GM21381 (cell line): ENCODE results near the gene DUSP28.
A peak's percentile ranks its signal among the peaks of the same experiment; 100 is the strongest.

Source experiments
- ATAC-seq: cut with Tn5 transposase; IDR thresholded peaks from one replicate; pipeline ENCODE4 v1.9.1; 2021; ENCODE audit warnings: mild to moderate bottlenecking, moderate library complexity; ENCODE audit not compliant: unreplicated experiment

Gene DUSP28

DNA sequence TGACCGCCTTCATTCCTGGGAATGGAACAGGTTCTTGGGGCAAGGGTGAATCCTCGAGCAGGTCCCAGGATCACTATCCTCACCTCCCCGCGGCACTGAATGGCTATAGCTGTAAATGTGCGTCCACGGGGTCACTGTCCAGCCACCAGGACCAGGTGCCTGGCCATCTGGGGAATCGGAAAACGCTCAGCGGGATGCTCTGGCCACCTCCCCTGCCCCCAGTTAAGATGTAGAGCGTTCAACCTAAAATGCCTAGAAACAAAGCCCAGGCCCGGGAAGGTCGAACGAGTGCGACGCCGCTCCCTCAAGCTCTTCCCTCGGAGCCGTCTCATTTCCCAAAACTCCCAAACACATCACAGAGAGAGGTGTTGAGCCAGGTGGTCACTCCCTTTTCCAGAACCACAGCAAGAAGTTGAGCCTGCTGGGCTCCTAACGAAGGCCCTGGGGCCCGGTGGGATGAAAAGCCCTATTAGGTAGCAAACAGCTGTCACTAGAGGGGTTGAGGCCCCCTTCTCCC is 25.6 kb downstream of the DUSP28 start:
- ATAC-seq, result peak; percentile 0

DNA sequence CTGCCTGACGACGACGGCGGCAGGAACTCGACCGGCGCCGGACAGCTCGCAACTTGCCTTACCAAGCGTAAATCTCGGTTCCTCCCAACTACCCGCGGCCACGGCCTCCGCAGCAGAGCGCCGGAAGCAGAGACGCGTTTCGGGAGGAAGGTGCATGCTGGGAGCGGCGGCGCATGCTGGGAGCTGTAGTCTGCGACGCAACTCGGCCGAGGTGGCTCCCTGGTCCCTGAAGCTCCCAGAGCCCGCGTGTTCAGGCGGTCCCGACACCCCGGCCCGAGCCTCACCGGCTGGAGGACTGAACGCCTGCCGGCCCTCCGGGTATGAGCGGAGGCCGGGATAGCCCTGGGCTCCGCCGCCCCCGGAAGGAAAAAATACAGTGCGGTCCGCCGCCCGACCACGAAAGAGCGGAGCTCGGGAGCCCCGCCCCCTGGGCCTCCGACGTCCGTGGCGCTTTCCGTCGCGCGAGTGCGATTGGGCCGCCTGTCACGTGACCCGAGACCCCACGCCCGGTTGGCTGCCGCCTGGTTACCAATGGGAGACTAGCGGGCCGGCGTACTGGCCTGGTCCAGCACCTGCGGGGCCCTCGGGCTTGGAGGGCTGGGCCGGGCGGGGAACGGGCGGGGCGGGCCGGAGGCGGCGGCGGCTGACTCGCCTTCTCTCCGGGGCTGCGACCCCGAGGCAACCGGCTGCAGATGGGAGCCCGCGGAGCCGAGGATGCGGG is 26.2 kb downstream of the DUSP28 start, which contains the start of gene CAPN10:
TSS of gene CAPN10 (plus strand) at position 537 of the 721 bp plus-strand sequence. CDS start at position 715, 178 bp downstream.
- ATAC-seq, result peak; percentile 67

DNA sequence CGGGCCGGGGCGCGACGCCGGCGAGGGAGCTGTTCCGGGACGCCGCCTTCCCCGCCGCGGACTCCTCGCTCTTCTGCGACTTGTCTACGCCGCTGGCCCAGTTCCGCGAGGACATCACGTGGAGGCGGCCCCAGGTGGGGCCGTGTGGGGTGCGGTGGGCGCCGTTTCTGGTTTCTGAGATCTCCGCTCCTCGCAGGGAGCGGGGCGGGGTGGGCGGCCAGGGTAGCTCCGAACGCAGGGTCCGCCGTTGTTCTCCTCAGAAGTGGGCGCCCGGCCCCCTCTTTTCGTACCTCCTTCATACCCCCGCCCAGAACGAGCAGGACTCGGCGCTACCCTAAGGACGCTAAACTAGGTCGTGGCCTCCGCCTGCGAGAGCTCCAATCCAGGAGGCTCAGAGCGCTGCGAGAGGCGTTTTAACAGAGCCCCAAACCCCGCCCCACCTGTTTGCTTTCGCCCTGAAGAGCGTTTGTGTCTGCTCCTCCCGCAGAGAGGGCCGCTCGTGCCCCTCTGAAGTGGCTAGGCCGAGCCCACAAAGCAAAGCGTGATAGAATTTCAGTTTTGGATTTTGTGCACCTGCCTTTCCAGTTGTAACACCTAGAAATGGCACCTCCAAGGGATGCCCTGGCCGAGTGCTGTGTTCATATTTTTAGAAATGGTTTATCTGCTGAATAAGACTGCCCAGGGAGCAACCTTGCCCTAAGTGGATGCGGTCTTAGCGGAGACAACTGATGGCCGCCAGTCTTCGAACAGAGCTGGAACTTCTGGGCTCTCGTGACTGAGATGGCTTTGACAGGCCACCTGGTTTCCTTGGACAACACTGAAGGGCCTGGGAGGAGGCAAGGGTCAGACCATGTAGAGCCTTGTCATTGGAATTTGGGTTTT is 27.0 kb downstream of the DUSP28 start:
- ATAC-seq, result peak; percentile 0

DNA sequence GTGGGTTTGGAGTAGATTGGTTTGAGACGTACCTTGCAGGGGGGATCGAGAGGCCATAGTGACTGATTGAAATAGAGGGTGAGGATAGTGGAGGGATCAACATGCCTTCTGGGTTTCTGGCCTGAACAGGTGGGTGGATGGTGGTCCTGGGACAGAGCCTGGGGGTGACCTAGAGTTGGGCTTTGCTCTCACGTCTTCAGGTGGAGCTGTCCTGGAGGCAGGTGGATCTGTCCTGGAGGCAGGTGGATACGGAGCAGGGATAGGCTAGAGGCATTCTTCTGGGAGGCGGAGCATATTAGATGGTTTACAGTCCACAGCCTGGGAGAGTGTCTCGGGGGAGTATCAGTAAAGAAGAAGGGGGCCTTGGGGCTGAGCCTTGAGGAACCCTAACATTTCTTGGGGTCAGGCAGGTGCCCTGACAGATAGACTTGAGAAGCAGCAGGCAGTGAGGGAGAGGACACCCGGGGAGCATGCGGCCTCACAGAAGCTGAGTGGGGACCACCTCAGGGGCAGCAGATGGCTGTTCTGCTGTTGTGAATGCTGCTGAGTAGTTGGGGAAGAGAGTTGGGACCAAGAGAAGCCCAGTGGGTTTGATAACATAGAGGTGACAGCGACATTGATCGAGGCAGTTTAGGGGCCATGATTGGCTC is 28.0 kb downstream of the DUSP28 start:
- no peak for ATAC-seq

DNA sequence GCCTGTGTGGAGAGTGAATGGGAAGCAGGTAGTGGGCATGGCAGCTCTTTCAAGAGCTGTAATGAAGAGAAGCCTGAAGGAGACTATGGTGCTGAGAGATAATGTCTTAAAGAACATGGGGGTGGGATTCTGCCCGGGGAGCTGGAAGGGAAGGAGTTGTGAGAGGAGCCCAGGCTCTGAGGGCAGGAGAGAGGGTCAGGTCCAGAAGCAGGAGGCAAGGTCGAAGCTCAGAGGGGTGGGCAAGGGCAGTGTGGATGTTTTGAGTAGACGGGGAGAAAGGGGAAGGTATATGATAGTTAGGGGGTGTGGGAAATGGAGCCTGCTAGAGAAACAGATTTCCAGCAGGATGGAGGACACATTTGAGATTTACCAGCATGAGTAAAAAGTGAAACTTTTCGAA is 28.5 kb downstream of the DUSP28 start:
- ATAC-seq, result no peak

DNA sequence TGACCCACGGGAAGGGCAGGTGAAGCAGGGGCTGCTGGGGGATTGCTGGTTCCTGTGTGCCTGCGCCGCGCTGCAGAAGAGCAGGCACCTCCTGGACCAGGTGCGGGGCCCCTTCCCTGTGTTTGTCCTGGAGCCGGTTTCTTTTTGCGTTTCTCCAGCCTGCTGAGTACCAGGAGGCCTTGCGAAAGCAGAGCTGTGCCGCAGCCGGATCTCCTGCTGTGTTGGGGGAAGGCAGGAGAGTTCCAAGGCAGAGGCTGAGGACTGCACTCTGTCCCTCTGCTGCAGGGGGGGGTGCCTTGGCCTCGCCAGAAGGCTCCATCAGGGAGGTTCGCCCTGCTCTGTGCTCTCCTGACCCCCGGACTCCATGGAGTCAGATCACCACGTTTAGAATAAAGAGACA is 29.2 kb downstream of the DUSP28 start:
- no peak for ATAC-seq

DNA sequence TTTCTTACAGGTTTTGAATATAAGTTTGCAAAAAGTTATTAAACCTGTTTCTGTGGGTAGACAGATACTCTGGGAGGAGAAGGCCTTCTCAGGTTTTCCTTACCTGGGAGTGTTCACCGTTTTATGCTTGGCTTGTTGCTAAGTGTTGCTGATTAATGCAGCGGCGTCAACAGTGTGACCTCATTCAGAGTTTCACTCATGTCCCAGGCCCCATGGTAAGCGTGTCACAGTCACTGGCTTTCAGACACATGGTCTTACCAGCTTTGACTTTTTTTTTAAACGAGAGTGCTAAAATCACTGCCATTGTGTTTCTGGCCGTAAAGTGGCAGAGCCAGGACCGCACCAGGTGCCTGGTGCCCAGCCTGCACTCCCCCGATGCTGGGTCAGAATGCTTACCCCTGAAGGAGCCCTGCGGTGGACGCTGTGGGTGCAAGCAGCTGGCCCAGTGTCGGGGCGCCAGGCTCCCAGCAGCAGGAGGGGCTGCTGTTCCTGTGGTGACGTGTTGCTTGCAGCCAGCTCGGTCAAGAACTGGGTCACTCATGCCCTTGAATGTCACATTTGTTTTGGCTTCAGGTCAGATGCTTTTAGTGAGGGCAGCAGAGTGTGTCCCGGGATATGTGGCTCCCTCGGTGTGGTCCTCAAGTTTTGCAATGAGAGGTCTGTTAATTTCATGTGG is 29.8 kb downstream of the DUSP28 start:
- no peak for ATAC-seq

DNA sequence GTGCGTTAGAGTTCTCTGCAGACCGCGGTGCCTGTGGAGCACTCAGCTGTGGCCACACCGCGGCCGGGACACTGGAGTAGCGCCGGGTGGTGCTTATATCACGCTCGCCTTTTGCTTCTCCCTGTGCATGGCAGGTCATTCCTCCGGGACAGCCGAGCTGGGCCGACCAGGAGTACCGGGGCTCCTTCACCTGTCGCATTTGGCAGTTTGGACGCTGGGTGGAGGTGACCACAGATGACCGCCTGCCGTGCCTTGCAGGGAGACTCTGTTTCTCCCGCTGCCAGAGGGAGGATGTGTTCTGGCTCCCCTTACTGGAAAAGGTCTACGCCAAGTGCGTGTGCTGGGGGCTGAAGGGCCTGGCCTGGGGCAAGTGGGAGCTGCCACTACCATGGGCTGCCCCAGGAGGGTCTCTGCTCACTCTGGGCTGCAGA is 30.5 kb downstream of the DUSP28 start:
- no peak for ATAC-seq

DNA sequence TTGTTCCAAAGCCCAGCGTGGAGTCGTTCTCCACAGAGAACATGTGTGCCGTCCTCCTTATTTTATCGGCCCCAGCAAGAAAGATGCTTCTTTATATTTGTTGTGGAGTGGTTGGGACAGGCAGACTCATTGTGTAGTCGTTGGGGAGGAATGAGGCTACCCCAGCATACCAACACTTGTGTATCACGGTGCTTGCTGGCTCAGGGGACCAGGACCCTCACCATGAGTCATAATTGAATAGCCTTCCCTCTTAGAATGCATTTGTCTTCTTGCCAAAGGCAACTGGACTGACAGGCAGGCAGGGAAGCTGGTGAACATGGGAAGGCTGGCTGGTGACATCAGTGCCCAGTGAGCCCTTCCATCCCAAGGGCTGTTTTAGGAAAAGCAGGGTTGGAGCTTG is 31.1 kb downstream of the DUSP28 start:
- no peak for ATAC-seq

DNA sequence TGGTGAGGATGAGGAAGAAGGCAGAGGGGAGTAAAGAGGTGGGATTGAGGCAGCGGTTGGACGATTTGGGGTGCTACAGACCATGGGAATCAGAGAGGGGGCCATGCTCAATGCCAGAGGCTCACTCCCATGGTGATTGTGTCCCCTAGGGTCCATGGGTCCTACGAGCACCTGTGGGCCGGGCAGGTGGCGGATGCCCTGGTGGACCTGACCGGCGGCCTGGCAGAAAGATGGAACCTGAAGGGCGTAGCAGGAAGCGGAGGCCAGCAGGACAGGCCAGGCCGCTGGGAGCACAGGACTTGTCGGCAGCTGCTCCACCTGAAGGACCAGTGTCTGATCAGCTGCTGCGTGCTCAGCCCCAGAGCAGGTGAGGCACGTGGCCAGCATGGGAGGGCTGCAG is 31.6 kb downstream of the DUSP28 start:
- no peak for ATAC-seq

DNA sequence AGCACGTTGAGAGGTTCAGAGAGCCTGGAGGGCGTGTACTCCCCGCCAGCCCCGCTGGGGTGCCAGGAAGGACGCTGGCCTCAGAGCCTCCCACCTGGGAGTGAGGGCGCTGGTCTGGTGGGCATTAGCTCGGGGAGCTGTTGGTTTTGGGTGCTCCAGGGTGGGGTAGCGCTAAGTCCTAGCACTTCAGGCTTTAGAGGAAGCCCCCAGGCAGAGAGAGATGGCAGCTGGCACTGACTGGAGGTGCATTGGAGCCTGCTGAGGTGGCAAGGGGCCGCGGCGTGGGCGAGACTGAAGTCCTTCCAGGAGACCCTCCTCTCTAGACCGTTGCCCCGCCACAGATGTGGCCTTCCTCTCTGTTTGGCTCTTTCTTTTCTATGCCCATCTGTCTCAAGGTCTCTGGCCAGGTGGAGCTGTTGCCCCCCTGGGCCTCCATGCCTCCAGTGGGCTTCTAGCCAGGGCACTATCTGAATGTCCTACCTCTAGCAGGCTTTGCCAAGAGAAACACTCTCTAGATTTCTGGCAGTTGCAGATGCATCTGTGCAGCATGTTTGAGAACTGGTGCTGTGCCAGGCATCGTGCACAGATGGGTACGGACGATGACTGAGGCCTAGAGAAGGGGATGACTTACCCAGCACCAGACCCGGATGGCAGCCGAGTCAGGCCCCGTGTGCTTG is 33.0 kb downstream of the DUSP28 start:
- no peak for ATAC-seq

DNA sequence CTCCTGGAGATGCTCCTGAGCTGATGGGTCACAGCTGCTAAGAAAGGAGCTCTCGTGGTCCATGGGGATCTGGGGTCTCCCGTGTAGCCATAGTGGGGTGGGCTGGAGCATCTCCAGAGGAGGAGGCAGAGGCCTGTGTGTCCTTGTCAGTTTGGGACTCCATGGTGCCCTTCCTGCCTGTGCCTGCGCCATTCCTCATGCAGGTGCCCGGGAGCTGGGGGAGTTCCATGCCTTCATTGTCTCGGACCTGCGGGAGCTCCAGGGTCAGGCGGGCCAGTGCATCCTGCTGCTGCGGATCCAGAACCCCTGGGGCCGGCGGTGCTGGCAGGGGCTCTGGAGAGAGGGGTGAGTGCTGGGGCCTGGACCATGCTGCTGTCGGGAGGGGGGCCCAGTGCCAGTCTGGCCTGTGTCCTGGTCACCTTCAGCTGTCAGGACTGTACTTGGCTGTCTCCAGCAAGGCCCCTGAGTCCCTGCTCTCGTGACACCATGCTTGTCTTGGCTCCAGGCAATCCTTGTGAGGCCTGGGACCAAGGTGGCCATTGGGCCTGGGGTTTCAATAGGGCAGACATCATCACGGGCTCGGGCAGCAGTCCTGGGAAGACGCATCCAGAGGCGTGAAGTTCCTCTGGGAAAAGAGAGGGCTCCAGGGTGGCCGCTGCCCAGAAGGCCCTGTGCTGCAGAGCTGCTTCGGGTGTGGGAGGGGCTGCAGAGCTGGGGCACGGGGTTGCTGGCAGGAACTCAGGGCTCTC is 33.7 kb downstream of the DUSP28 start:
- no peak for ATAC-seq

DNA sequence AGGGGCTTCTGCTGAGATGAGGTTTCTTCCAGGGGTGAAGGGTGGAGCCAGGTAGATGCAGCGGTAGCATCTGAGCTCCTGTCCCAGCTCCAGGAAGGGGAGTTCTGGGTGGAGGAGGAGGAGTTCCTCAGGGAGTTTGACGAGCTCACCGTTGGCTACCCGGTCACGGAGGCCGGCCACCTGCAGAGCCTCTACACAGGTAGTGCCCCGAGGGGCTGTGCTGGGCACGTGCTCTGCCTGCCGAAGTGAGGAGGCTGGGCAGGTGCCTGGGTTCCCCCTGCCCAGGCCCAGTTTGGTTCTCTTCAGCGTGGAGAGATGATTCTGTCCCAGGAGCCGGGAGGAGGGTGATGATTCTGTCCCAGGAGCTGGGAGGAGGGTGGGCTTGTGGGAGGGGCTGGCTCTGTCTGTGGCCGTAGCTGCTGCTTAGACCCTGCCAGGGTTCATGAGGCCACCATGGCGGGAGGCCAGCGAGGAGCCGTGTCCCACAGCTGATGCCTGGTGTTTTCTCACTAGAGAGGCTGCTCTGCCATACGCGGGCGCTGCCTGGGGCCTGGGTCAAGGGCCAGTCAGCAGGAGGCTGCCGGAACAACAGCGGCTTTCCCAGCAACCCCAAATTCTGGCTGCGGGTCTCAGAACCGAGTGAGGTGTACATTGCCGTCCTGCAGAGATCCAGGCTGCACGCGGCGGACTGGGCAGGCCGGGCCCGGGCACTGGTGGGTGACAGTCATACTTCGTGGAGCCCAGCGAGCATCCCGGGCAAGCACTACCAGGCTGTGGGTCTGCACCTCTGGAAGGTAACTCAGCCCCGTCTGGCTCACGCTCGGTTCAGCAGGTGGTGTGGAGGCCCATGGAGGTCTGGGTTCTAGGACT is 34.6 kb downstream of the DUSP28 start:
- no peak for ATAC-seq

DNA sequence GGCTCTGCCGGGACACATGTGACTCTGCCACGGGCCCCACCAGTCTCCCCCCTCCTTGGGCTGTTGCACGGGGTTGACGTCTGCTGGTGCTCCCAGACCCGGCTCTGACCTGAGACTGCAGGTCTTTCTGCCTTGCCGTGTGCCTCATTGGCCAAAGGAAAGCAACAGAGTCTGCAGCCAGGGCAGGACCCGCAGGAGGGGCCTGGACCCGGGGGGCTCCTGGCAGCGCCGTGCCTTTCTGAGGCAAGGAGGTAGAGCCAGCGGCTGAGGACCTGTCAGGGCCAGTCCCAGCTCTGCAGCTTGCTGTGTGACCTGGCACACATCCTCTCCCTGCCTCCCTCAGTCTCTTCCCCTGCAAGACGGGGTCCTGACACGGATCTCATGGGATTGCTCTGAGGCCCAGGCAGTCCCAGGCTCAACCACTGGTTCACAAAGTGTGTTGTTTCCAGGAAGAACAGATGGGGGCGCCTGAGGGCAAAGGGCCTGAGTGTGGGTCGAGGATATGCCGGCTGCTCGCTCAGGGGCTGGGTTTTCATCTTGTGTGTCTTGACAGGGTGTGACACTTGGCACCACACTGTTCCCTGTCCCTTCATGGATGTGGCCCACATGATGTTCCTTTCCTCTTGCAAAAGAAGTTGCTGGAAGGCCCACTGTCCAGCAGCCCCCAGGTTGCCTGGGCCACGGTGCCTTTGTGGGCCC is 35.4 kb downstream of the DUSP28 start:
- ATAC-seq, result no peak

DNA sequence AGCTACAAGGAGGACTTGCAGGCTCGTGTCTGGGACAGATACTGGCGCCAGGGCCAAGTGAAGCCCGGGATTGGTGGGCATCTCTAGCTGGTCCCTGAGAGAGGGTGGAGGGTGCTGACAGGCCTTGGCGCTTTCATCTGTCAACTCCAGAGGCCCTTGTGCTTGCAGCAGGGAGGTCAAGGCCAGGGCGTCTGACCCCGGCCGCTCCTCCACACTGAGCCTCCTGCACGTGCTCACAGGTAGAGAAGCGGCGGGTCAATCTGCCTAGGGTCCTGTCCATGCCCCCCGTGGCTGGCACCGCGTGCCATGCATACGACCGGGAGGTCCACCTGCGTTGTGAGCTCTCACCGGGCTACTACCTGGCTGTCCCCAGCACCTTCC is 35.9 kb downstream of the DUSP28 start:
- no peak for ATAC-seq

DNA sequence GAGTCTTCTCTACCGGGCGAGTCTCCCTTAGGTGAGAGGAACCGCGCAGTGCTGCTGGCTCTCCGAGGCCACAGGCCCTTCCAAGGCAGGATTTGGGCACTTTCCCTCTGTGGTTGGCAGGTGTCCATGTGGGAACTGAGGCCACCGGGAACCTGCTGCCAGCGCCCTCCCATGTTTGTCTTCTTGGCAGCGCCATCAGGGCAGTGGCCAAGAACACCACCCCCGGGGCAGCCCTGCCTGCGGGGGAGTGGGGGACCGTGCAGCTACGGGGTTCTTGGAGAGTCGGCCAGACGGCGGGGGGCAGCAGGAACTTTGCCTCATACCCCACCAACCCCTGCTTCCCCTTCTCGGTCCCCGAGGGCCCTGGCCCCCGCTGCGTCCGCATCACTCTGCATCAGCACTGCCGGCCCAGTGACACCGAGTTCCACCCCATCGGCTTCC is 36.4 kb downstream of the DUSP28 start:
- no peak for ATAC-seq

DNA sequence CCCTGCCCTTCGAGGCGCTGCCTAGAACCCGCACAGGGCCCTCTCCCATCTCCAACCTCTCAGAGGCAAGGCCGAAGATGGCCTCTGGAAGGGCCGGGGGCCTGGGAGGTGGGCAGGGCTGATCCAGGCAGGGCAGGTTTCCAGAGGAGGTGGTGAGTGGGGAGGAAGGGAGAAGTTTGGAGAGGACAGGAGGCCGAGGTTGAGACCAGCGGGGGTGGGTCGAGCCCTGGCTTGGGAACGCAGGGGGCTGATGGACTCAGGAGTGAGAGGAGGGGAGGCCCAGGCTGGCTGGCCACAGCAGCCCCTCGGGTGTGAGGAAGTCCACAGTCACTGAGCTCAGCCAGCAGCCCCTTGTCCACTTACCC is 36.9 kb downstream of the DUSP28 start:
- ATAC-seq, result no peak
